Muscle layer of duodenum (tissue), 2 donors: Measurements from ENCODE around the gene CTSZ.
"Not testable (repeated sequence)": the region's sequence is repeated elsewhere in the genome, so short reads cannot be mapped to it uniquely, and the experiment has no call there.

ENCODE experiments used
- H3K27ac ChIP-seq: one replicate; pipeline ENCODE4 v1.7.0; 2013; ENCODE audit warnings: mild to moderate bottlenecking, low read length
- H3K27me3 ChIP-seq: one replicate; pipeline ENCODE4 v1.7.0; 2013; ENCODE audit warnings: low read depth, mild to moderate bottlenecking, control low read depth, low read length
- H3K36me3 ChIP-seq, 2 donors: one replicate each; pipeline ENCODE4 v1.7.0; 2013; ENCODE audit warnings: low read length in 2 of 2, control low read depth in 1 of 2, mild to moderate bottlenecking in 1 of 2; ENCODE audit not compliant: insufficient read depth in 2 of 2, control insufficient read depth in 1 of 2
- H3K4me1 ChIP-seq, 2 donors: one replicate each; pipeline ENCODE4 v1.7.0; 2013; ENCODE audit warnings: low read length in 2 of 2, mild to moderate bottlenecking in 2 of 2, control low read depth in 1 of 2, moderate library complexity in 1 of 2; ENCODE audit not compliant: insufficient read depth in 2 of 2, control insufficient read depth in 1 of 2
- H3K4me3 ChIP-seq, 2 donors: one replicate each; pipeline ENCODE4 v1.7.0; 2013; ENCODE audit warnings: low read length in 2 of 2, low read depth in 1 of 2, mild to moderate bottlenecking in 1 of 2
- H3K9me3 ChIP-seq, 2 donors: one replicate each; pipeline ENCODE4 v1.7.0; 2013; ENCODE audit warnings: low read length in 2 of 2, control low read depth in 1 of 2, mild to moderate bottlenecking in 1 of 2; ENCODE audit not compliant: control insufficient read depth in 1 of 2
- donor health status: healthy.

The CTSZ gene

DNA sequence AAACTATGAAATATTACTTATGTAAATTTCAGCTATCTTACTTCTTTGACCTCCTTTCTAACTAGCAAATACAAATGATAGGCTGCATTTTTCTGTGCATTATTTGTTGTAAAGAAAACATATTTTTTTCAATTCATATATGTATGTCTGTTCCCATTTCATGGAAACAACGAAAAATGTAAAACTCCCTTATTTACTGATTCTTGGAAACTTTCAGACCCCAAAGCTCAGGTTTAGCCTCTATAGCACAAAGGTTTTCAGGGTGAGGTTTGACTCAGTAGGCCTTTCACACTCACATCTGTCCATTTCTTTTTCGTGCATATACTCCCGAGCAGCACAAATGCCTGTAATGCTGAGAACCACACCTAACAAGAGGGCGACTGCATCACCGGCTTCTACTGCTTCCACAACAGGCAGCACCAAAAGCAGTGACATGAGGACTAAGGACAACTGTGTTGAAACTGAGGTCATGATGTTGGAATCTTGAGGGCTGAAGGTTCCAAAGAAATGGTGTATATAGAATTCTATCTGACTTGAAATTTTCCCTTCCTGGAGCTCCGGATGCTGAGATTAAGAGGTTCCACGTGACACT, 59.2 kb downstream of the CTSZ start:
- not testable (repeated sequence) for H3K27ac ChIP-seq, H3K36me3 ChIP-seq, H3K4me1 ChIP-seq, H3K27me3 ChIP-seq, H3K9me3 ChIP-seq, H3K4me3 ChIP-seq

DNA sequence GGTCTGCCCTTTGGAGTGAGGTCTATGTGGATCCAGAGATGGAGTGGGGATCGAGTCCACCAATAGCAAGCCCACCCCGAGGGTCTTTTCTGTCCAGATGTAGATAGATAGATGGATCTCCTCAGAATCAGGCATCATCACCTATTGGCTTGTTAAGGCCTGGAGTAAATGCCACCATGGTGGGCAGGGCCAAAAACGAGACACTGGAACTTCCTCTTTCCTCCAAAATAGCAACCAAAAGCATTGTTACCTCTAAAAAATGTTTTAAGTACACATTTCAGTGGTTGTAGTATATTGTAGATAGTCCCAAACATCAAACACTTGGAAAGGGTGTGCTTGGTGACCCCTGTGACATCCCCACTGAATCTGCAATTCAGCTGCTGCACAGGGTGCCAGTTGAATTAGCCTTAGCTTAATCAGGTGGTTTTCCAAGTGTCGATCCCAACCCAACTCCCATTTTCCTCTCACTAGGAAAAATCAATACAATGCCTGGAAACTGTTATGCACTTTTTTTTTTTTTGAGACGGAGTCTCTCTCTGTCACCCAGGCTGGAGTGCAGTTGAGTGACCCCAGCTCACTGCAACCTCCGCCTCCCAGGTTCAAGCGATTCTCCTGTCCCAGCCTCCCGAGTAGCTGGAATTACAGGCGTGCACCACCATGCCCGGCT, 61.0 kb downstream of the CTSZ start:
- H3K4me3 ChIP-seq: no peak overlapping the region
- H3K4me1 ChIP-seq: no peaks in the 10 kb centered on the region
- no peaks in the 10 kb centered on the region for H3K9me3 ChIP-seq
- no peaks in the 10 kb centered on the region for H3K36me3 ChIP-seq
- H3K27ac ChIP-seq: no peak overlapping the region
- no peaks in the 10 kb centered on the region for H3K27me3 ChIP-seq
